DOHH2 (cell line): ENCODE results near the gene ZNF546.
"Not testable (repeated sequence)": the region's sequence is repeated elsewhere in the genome, so short reads cannot be mapped to it uniquely, and the experiment has no call there.

Source experiments
- EZH2phosphoT487 ChIP-seq: fragments of 200-600 bp; sonication (generic); IDR thresholded peaks from 2 replicates; pipeline ENCODE4 v1.6.1; 2017; ENCODE audit warnings: borderline replicate concordance, mild to moderate bottlenecking, antibody characterized with exemption, low read length, moderate library complexity, mixed read lengths
- TF ChIP-seq, protein P1 (sequence below): fragments of 200-600 bp; sonication (generic); IDR thresholded peaks from one replicate; pipeline ENCODE4 v1.5.1; 2014; ENCODE audit warnings: antibody characterized with exemption, mild to moderate bottlenecking, low read depth, low read length; ENCODE audit not compliant: poor library complexity, severe bottlenecking

GRCh38 chr19:39957886-39958285 is 39.0 kb upstream of the ZNF546 start:
- TF ChIP-seq EZH2phosphoT487 = not testable (repeated sequence)
- TF ChIP-seq, protein P1, sequence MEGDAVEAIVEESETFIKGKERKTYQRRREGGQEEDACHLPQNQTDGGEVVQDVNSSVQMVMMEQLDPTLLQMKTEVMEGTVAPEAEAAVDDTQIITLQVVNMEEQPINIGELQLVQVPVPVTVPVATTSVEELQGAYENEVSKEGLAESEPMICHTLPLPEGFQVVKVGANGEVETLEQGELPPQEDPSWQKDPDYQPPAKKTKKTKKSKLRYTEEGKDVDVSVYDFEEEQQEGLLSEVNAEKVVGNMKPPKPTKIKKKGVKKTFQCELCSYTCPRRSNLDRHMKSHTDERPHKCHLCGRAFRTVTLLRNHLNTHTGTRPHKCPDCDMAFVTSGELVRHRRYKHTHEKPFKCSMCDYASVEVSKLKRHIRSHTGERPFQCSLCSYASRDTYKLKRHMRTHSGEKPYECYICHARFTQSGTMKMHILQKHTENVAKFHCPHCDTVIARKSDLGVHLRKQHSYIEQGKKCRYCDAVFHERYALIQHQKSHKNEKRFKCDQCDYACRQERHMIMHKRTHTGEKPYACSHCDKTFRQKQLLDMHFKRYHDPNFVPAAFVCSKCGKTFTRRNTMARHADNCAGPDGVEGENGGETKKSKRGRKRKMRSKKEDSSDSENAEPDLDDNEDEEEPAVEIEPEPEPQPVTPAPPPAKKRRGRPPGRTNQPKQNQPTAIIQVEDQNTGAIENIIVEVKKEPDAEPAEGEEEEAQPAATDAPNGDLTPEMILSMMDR = not testable (repeated sequence)
